GM18861 (cell line): ENCODE data around the gene MEG3.

Source experiments
- ATAC-seq: cut with Tn5 transposase; IDR thresholded peaks from one replicate; pipeline ENCODE4 v1.9.1; 2021; ENCODE audit not compliant: unreplicated experiment

The MEG3 gene

DNA sequence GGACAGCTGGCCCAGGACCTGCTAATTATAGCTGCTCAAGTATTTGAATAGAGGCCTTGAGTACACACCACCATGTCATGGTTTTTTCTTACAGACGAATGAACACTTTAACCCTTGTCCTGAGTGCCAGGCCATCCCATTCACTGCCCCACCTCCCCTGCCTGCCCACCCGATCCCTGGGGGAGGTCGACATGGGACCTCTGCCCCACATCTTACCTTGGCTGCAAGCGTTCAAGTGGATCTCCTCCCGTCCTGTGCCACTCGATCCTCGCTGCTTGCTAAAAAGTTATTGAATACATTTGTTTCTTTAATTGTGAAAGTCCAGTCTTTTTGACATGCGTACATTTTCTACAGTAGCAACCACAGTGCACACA, 67.3 kb downstream of the MEG3 start:
- ATAC-seq, result no peak

DNA sequence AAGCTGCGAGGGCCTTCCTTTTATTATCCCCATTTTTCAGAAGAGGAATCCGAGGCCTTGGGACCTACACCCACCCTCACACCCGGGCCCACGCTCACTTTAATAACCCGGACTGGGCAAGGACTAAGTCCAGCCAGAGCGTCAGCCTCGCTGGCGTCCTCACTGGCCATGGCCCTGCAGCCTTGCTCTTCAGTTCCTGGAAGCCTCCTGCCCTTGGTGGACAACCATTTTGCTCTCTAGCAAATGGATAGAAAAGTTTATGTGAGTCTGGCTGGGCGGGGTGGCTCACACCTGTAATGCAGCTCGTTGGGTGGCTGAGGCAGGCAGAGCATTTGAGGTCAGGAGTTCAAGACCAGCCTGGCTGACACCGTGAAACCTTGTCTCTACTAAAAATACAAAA, 67.8 kb downstream of the MEG3 start:
- no peak for ATAC-seq

DNA sequence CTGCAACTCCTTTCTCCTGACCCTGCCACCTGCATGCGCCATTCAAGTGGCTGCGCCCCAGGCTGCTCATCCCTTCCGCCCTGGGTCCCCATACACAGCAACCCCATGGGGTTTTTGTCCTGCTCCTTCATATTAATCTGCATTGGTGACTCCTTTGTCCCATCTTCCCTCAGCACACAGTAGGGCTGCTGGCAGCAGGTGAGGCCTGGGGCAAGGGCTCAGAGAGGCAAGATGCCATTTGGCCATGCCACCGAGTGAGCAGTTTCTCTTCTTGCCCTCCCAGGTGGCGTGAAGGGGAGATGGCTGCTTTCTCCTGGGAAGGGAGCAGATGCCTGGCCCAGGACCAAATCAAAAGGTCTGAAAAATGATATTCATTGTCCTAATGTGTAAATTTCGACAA, 68.5 kb downstream of the MEG3 start:
- ATAC-seq, result no peak

DNA sequence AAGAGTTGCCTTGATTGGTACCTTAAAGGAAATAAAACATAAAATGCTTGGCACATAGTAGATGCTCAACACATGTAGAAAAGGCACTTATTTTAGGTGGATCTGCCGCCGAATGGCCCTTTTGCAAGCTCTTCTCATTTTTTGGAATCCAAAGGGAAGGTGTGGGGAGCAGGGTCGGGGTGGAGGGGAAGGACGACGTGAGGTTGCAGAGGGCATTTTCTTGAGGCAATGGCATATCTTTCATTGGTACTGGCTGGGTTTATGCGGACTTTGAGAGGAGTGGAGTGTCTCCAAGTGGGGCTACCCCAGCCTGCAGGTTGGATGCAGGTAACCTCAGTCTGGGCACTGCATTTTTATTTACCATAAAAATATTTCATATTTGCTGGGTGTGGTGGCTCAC, 69.5 kb downstream of the MEG3 start:
- no peak for ATAC-seq

DNA sequence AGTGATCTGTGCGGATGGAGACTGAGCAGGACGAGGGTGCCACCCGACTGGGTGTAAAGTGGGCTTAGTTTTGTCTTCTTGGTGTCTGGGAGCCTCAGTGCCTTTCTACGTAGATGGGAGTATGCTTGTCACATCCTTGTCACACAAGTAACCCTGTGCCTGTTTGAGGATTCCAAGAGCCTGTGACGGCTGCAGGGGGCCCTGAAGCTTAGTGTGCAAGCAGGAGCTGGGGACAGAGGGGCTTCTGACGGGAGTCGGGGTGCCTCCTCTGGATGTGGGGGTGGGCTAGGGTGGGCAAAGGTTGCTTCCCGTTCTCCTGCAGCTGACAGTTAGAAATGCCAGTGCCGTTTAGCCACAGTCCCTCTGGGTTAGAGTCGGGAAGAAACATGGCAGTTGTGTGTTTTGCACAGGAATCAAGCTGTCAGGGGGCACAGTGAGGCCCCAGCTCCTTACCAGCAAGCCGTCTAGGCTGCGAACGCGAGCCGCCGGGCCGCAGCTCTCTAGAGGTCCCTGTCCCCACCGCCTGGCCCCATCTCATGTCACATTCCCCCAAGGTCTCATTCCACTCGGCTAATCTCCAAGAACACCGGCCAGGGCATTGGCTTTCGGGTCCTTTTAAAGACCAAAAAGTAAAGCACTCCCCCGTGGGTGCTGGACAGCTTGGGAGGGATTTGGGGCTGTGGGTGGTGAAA, 70.6 kb downstream of the MEG3 start:
- ATAC-seq, result no peak

DNA sequence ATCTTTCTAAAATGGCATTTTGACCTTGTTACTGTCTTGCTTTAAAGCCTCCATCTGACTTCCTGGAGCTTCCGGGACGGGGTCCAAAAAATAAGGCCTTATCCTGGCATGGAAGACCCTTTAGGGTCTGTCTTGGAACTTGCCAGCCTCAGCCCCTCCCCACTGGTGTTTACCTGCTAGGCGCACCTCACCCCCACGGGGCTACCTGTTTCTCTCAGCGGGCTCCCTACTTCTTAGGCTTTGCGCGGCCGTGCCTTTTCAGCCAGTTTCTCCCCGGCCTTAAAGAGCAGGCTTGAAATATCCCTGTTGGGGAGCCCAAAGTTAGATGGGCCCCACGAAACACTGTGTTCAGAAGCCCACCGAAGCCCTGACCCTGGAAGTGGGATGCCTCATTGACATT, 72.5 kb downstream of the MEG3 start:
- no peak for ATAC-seq

DNA sequence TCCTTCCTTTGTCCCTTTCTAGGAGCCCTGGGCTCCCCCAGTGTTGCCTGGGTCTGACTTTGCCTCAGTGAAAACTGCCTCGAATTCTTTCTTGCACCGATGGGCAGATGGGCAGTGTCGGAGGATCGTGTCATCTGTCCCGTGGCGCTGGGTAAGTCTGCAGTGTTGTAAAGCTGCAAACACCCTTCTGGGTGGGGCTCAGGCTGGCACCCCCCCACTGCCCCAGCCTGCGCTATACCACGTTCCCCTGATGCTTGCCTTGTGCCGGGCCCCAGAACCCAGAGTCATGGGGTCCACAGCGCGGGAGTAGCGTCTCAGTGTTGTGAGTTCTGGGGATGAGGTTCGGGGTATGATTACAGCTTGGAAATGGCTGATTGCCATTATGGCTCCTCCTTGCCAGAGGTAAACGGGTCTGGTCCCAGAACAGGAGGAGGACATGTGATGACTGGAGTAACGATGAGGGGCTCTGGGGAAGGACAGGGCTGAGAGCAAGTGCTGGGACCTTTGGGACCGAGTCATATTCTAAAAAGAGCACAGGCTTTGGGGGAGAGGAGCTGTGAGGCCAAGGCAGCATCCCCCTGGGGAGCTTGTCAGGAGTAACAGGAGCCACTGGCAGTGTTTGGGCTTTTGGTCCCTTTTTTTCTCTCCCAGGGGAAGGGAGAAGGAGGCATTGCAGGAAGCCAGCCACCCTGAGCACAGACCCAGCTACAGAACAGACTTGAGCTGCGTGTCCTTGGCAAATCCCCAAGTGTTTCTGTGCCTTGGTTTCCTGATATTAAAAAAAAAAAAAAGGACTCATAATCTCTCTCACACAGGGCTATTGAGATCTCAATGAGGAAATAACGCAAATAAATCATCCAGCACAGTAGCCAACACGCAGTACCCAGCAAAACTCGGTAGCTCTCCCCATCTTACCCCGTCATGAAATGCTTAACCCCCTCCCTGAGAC, 73.3 kb downstream of the MEG3 start:
- no peak for ATAC-seq

DNA sequence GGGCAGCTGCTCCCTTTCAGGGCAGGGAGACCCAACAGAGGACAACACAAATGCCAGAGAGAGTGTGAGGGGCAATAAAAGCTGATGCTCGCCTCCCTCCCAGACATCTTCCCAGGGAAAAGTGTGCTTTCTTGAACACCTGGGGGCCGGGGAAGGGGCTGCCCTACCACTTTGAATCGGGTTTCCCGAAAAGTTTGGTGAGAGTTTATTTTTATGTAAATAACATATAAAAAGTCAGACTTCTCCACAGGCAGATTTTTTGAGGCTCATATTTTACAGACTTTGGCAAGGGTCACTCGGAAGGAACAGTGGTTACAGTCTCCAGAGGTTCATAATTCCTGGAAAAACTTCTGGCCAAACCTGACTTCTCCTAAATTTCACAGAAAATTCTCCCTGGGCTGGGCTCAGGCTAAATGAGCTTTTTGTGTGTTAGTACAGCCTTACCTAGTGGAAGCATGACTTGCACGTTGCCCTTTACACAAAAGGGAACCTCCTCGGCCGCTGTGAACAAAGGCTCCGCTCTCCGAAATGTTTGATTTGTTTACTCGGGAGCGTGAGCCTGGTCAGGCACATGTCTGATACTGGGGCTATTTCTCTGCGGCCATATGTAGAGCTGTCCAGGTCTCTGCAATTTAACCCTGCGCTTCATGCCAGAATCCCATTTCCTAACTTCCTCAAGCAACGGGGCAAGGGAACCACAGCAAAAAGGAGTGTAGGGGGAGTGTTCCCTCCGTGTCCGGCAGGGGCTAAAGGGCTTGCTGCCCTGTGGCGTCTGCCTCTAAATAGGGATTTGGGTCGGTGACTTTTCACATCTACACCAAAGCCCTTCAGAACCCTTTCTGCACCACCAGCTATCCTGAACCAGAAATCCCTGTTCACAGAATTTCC, 74.2 kb downstream of the MEG3 start:
- no peak for ATAC-seq

DNA sequence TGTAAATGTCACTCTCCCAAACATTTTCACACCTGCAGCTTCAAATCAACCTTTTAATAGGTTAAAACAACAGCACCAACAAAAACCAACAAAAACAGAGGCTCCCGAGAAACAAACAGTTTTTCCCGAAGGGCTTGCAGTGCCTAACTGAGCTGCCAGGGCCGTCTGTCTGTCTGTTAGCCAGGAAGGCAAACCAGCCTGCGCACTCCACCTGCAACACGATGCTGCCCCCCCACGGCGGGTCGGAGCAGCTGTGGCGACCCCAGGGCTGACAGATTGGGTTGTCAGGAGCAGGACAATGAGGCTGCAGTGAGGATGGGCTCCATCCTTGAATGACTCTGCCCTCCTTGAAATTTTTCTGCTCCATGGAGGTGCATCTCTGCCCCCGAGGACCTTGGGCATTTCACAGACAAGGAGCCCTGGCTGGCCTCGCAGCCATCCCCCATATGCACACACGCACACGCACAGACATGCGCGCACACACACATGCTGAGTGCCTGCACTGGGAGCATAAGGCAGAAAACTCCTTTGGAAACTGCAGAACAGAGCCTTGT, 75.0 kb downstream of the MEG3 start:
- ATAC-seq, result no peak

DNA sequence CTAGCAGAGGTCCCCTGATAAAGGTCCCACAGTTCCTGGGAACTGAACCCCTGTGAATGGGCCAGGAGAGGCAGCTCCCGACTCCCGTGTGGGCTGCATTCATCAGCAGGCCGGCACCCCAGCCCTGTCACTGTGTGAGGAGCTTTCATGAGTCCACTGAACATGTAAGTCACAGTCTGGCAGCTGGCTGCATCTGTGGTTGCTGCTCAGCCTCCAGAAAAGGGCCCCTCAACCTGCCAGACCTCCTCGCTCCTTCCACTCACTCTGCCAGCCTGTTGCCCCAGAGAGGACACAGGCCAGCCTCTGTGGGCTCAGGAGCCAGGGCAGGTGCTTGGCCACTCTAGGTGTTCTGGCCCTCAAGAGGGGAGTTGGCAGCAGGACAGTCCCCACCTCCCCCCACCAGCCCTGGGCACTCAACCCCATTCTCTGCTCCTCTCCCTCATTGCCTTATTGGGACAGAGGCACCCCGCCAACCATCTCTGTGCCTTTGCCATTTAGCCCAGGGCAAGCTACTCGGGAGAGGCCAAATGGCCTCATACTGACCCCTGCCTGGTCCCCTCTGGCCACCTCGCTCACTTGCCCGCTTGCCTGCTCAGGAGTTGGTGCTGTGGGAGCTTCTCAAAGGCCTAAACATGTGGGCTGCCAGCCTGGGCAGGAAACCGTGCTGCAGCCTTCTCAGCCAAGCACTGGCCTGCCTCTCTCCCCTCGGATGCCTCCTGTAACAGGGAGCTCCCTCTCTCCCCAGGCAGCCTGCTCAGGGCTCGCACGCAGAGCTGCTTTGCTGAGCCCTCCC, 75.7 kb downstream of the MEG3 start:
- no peak for ATAC-seq

DNA sequence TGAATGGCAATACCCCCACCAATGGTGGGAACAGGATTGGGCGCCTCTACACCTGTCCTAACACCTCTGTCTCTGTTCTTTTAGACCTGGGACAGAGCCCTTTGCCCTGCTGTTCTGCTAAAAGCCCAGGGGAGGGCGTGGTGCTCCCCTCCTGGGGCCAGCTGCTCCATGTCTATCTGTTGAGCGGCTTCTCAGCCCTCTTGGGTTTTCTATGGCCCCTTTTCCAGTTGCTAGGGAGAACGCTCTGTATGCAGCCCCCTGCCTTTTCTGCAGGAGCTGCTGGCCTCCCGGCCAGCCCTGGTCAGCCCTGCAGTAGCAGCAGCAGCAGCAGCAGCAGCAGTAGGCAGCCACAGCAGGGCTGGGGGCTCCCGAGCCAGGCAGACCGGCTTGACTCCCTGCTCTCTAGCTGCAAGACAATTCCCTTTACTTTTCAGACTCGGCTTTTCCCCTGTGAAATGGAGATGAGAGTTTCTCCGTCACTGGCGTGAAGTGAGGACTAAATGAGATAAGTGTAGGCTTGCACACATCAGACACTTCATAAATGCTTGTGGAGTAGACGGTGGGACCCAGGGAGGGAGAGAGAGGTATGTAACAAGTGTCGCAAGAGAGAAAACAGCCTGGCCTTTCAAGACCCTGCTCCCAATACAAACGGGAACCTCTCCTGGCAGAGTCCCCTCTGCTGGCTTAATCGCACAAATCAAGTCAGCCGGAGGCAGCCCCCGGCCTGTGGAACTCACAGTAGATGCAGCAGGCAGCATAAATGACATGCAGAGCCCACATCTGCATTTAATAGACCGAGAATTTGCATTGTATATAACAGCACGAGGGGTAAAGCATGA, 76.6 kb downstream of the MEG3 start:
- no peak for ATAC-seq

DNA sequence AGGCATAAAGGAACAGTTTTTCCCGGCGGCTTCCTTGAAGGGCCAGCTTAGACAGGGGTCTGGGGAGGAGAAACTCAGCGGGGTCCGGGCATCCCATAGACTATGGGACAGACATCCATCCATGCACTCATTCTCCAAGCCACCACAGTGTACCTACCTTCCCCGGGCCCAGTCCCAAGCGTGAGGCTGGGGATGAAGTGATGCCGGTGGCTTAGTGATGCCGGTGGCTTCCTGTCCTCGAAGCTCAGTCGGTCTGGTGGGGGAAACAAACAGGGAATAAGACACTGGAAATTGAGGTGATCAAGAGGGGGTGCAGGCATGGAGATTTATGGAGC, 77.2 kb downstream of the MEG3 start:
- no peak for ATAC-seq

DNA sequence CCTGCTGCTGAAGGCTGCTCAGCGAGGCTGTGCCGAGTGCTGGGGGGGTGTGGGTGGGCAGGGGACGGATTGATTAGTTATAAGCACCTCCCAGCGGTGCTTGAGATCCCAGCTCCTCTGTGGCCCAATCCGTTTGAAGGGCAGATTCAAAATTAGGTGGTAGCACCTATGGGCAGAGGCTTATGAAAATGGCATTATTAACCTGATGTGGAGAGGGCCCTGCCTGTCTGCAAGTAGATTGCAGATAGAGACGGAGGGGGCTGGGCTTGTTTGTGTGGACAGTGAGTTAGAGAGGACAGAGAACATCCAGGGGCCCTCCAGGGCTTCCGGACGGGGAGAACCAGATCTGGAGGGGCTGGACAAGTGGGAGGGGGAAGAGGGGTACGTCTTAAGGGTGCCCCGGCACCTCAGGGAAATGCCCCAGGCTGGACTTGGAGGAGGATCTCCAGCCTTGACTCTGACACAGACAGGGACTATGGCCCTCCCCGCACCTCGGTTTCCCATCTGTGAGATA, 77.8 kb downstream of the MEG3 start, which contains the start of gene RTL1:
Gene RTL1, minus strand, starts transcription at position 51 of the 514 bp plus-strand sequence. CDS start 18,934 bp downstream, outside the sequence.
- no peak for ATAC-seq

DNA sequence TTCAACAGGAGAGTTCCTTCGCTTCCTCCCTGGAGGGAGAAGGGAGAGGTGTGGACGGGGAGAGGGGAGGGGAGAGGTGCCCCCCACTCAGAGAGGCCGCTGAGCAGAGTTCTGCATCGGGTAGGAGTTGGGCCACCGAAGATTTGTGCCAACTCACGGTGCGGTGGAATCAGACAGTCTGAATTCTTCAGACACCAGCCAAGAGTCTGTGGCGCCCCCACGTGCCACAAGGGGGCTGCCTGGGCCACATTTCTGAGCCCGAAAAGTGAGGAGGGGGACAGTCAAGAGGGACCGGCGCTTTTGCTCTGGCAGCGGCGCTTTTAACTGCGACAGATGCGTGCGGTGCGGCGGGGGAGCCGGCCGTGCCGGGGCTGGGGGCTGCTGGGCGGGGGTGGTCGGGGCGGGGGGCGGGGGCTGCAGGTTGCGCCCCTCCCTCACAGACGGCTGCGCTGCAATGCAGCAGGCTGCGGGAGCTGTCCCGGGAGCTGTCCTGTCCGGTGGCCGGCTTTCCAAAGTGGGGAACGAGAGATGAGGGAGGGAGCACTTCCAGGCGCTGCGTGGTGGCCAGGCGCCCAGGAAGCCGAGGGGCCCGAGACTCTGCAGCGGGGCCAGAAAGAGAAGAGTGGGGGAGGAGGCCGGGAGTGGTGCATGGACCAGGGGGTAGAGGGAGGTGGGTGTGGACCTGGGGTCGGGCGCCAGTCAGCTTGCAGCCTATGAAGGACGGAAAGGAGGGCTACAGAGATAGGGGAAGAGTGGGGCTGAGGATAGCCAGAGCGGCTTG, 78.6 kb downstream of the MEG3 start:
- no peak for ATAC-seq

DNA sequence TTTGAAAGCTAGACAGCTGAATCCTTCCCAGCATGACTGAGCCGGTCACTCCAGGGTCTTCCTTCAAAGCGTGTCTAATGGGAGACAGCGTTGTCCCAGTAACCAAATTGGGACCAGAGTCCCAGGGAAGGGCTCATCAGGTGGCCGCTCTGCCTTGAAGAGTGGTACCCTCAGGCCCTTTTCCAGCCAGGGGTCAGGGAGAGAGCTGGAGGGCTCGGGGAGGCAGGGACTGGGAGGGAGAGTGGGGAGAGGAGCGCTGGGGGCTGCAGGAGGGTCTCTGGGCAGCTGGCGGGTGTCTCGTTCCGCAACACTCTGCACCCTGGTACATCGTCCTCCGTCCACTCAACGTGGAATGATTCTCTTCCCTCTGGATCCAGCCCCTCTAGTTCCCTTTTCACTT, 79.2 kb downstream of the MEG3 start:
- no peak for ATAC-seq

DNA sequence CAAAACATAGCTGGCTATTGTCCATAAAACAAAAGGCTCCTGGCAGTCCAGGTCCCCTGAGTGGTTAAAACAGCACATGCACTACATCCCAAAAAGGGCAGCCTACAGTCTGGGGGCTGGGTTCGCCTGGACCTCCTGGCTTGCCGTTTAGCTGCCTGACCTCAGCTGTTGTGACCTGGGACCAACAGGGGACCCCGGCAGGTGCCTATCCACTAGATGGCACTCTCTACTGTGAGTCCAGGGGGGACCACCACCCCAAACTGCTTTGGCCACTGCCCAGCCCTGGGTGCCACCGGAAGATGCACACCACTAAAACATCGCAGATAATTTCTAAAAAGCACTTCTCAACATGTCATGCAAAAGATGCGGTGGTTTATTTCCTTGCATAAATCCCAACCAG, 80.5 kb downstream of the MEG3 start:
- ATAC-seq, result no peak

DNA sequence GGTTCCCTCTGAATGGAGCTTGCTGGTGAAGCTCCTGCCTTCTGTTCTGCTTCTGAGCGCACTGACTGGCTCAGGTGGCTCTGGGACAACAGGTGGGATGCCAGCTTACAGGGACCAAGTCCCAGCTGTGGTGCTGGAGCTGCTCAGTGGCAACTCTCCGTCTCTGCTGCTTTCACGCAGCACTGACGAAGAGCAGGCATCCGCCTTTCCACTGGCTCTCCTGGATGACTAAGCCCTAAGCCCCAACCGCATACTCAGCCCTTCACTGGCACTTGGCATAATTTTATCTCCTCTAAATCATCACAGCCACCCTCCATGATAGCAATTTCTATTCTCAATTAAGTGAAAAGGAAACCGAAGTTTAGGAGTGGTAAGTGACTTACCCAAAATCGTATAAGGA, 81.3 kb downstream of the MEG3 start:
- no peak for ATAC-seq

DNA sequence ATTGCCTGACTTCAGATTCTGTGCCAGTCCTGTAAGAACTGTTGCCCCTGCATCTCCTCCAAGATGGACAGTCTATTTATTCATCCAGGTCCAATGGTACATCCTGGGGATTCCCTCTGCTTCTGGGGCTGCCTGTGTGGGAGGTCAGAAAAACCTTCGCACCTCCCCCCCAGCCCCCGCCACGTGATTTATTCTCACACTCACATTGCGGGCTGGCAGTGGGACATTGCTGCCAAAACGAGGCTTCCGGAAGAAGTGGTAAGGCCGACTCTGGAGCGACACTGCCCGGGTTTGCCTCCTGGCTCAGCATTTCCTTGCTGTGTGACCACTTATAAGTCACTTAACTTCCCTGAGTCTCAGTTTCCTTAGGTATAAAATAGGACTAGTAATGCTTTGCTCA, 83.5 kb downstream of the MEG3 start:
- ATAC-seq, result no peak
